DND-41 (cell line): Measurements from ENCODE around the gene TNIK.

Experiments used
- ATAC-seq: fragments of 200-7000 bp; cut with Tn5 transposase; 3 replicates; pipeline ENCODE4 v1.9.1; 2021; ENCODE audit warnings: low read depth; ENCODE audit not compliant: insufficient read depth
- DNase-seq: peaks from one replicate; pipeline ENCODE4 v3.0.0-alpha.2; 2020
- H2AFZ ChIP-seq: 2 replicates; pipeline ENCODE4 v1.6.0; 2012; ENCODE audit warnings: low read depth, low read length
- H3K27ac ChIP-seq: 2 replicates; pipeline ENCODE4 v1.5.1; 2012; ENCODE audit warnings: low read length, inconsistent platforms
- H3K27me3 ChIP-seq: fragments of 200-600 bp; sonication (generic); 2 replicates; pipeline ENCODE4 v1.6.0; 2012; ENCODE audit warnings: low read length, mild to moderate bottlenecking, inconsistent platforms; ENCODE audit not compliant: insufficient read depth, poor library complexity
- H3K36me3 ChIP-seq: 2 replicates; pipeline ENCODE4 v1.5.1; 2012; ENCODE audit warnings: low read length, inconsistent platforms; ENCODE audit not compliant: insufficient read depth
- H3K4me1 ChIP-seq: 2 replicates; pipeline ENCODE4 v1.5.1; 2012; ENCODE audit warnings: mild to moderate bottlenecking, low read length; ENCODE audit not compliant: insufficient read depth
- H3K4me2 ChIP-seq: 2 replicates; pipeline ENCODE4 v1.6.0; 2012; ENCODE audit warnings: mild to moderate bottlenecking, moderate library complexity, low read length, inconsistent platforms; ENCODE audit not compliant: insufficient read depth
- H3K4me3 ChIP-seq, 2 experiments: fragments of 200-600 bp in 1 of 2; shearing (Covaris generic) in 1 of 2; 2 replicates each; pipeline ENCODE4 v1.5.1; 2012 to 2016; ENCODE audit warnings: inconsistent platforms in 2 of 2, low read length in 2 of 2, mild to moderate bottlenecking in 2 of 2, low read depth in 1 of 2, moderate library complexity in 1 of 2
- H3K79me2 ChIP-seq: 2 replicates; pipeline ENCODE4 v1.6.0; 2012; ENCODE audit warnings: low read length, inconsistent platforms; ENCODE audit not compliant: insufficient read depth
- H3K9ac ChIP-seq: 2 replicates; pipeline ENCODE4 v1.6.0; 2012; ENCODE audit warnings: low read depth, mild to moderate bottlenecking, inconsistent platforms, low read length, moderate library complexity
- H3K9me3 ChIP-seq: 2 replicates; pipeline ENCODE4 v1.5.1; 2012; ENCODE audit warnings: low read length, moderate library complexity, mild to moderate bottlenecking, inconsistent platforms; ENCODE audit not compliant: insufficient read depth, severe bottlenecking
- H4K20me1 ChIP-seq: 2 replicates; pipeline ENCODE4 v1.6.0; 2012; ENCODE audit warnings: low read length; ENCODE audit not compliant: insufficient read depth
- EZH2 ChIP-seq: IDR thresholded peaks from 3 replicates; pipeline ENCODE4 v1.6.1; 2012; ENCODE audit warnings: borderline replicate concordance, low read depth, mild to moderate bottlenecking, moderate library complexity, low read length, inconsistent platforms; ENCODE audit not compliant: severe bottlenecking
- TF ChIP-seq, protein P1 (sequence below): IDR thresholded peaks from 2 replicates; pipeline ENCODE4 v1.5.1; 2012; ENCODE audit warnings: borderline replicate concordance, low read length, moderate library complexity, mild to moderate bottlenecking; ENCODE audit not compliant: poor library complexity, severe bottlenecking; ENCODE audit errors: extremely low read depth

TNIK gene

DNA sequence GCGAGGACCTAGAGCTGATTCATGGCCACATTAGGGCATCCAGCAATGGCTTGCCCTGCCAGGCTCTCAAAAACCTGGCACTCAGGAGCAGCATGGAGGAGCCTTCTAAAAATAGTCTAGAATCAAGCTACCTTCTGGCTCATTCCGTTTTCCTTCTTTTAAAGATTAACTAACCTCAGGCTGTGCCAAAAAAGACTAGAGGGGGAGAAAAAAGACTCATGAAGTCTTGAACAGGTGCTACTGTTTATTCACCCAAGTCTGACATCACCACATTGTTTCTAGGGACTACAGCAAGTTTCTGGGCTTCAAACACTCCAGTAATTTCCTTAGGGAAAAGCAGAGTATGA lies 125.8 kb downstream of the TNIK start:
- ATAC-seq, result no peak
- Histone ChIP-seq H2AFZ (no peak overlapping the region), H3K4me3 (no peak overlapping the region), H3K79me2 (no peaks in the 10 kb centered on the region), H3K36me3 (no peaks in the 10 kb centered on the region), H4K20me1 (no peaks in the 10 kb centered on the region), H3K27ac (no peak overlapping the region), H3K4me1 (no peaks in the 10 kb centered on the region), H3K9me3 (no peaks in the 10 kb centered on the region), H3K4me2 (no peak overlapping the region), H3K9ac (no peak overlapping the region), H3K27me3 (no peaks in the 10 kb centered on the region)
- no peak for DNase-seq
- TF ChIP-seq EZH2, result no peak
- TF ChIP-seq, protein P1, sequence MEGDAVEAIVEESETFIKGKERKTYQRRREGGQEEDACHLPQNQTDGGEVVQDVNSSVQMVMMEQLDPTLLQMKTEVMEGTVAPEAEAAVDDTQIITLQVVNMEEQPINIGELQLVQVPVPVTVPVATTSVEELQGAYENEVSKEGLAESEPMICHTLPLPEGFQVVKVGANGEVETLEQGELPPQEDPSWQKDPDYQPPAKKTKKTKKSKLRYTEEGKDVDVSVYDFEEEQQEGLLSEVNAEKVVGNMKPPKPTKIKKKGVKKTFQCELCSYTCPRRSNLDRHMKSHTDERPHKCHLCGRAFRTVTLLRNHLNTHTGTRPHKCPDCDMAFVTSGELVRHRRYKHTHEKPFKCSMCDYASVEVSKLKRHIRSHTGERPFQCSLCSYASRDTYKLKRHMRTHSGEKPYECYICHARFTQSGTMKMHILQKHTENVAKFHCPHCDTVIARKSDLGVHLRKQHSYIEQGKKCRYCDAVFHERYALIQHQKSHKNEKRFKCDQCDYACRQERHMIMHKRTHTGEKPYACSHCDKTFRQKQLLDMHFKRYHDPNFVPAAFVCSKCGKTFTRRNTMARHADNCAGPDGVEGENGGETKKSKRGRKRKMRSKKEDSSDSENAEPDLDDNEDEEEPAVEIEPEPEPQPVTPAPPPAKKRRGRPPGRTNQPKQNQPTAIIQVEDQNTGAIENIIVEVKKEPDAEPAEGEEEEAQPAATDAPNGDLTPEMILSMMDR, result no peak

DNA sequence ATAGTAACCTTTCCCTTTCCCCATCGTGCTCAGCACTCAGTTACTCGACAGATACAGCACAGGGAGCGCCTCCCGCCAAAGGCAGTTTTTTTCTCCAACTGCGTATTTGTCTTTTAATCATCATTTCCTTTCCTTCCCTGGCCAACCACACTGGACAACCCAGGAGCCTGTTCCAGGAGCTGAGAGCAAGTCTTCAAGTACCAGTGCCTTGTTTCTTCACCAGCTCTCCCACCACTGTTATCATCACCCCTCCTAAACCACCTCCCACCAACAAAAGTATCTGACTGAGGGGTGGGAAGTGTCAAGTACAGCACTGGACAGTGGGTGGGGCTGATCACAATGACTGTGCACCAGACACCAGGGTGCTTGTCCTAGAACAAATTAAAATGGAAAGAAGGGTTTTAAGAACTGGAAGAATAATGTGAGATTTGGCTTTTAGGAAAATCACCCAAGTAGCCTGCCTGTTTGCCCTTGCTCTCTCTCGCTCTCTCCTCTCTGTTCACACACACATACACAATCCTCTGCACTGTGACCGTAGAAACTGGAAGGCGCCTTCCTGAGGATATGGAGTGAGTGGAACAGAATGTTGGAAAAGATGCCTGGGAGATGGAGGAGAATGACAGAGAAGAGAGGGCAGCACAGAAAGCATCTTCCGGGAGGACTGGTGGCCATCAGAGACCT lies 126.3 kb downstream of the TNIK start:
- H3K27ac ChIP-seq, result no peak overlapping the region
- no peak overlapping the region for H3K4me2 ChIP-seq
- no peaks in the 10 kb centered on the region for H4K20me1 ChIP-seq
- no peaks in the 10 kb centered on the region for H3K9me3 ChIP-seq
- ATAC-seq, result no peak
- H3K36me3 ChIP-seq, result no peaks in the 10 kb centered on the region
- H3K9ac ChIP-seq, result no peak overlapping the region
- peaks cover 2% of the 10 kb centered on the region; the same call in 1 of the 2 replicates for H3K4me1 ChIP-seq
- H3K4me3 ChIP-seq, result no peak overlapping the region
- H3K79me2 ChIP-seq, result no peaks in the 10 kb centered on the region
- no peak overlapping the region for H2AFZ ChIP-seq
- no peaks in the 10 kb centered on the region for H3K27me3 ChIP-seq
- no peak for TF ChIP-seq EZH2
- no peak for DNase-seq

DNA sequence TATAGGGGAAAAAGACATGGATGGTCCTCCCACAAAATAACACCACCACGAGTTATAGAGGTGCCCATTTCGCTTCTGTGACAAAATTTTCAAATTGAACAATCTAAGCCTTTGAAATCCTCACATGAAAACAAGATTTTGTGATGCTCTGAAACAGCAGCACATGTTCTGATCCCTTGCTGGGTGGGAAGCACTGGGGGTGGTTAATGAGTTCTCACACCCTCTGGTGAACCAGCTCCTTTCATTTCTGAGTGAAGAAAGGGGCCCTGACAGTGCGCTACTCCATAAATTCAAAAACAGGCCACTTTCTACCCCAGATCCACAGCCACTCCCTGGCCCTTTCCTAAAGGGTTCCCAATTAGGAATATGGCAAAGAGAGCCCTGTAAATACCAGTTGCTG lies 129.3 kb downstream of the TNIK start:
- no peaks in the 10 kb centered on the region for H3K36me3 ChIP-seq
- H4K20me1 ChIP-seq, result no peaks in the 10 kb centered on the region
- DNase-seq (no peak), ATAC-seq (no peak)
- no peak for TF ChIP-seq EZH2
- TF ChIP-seq, protein P1, result no peak
- peaks cover 2% of the 10 kb centered on the region for H3K27me3 ChIP-seq
- no peak overlapping the region for H3K4me2 ChIP-seq
- no peak overlapping the region for H3K9ac ChIP-seq
- no peak overlapping the region for H3K4me3 ChIP-seq
- H3K4me1 ChIP-seq, result peaks cover 6% of the 10 kb centered on the region; the same call in 1 of the 2 replicates
- H2AFZ ChIP-seq, result no peak overlapping the region
- H3K79me2 ChIP-seq, result no peaks in the 10 kb centered on the region
- H3K9me3 ChIP-seq, result no peaks in the 10 kb centered on the region
- no peak overlapping the region for H3K27ac ChIP-seq

DNA sequence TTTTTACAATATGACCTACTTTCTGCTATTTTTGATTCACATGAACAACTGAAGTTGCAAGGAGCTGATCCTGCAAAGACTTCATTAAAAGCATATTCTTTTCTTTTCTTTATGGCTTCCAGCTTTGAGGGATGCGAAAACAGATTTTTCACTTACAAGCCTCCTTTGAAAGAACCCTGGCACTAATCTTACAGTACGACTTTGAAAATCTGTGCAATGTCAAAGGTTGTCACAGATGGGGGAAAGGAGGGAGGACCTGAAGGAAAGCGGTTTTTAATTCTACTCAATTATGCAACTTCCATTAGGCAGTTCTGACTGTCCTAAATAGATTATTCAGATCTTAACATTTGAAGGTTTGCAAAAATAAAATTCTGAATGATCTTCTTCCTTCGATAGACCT lies 130.5 kb downstream of the TNIK start:
- H3K27ac ChIP-seq, result no peak overlapping the region
- ATAC-seq (no peak), DNase-seq (no peak)
- H3K36me3 ChIP-seq, result no peaks in the 10 kb centered on the region
- TF ChIP-seq EZH2, result no peak
- TF ChIP-seq, protein P1, result no peak
- H3K9ac ChIP-seq, result no peak overlapping the region
- H4K20me1 ChIP-seq, result no peaks in the 10 kb centered on the region
- no peaks in the 10 kb centered on the region for H3K9me3 ChIP-seq
- no peak overlapping the region for H2AFZ ChIP-seq
- peaks cover 2% of the 10 kb centered on the region for H3K27me3 ChIP-seq
- peaks cover 6% of the 10 kb centered on the region; the same call in 1 of the 2 replicates for H3K4me1 ChIP-seq
- no peak overlapping the region for H3K4me2 ChIP-seq
- H3K79me2 ChIP-seq, result no peaks in the 10 kb centered on the region
- H3K4me3 ChIP-seq, result no peak overlapping the region
